Hepatocyte (in vitro differentiated cells): Measurements from ENCODE around the gene OR51E1. TPM values are rescaled to one million over a fixed set of nuclear protein-coding genes. Genes with fewer than 3 reads are reported as not detected.

Experiments
- DNase-seq: peaks from one replicate; pipeline ENCODE4 v3.0.0-alpha.2; 2016; ENCODE audit warnings: low spot score
- H2AFZ ChIP-seq: fragments of 200-600 bp; sonication (generic); 2 replicates; pipeline ENCODE4 v1.6.0; 2016; ENCODE audit warnings: antibody characterized with exemption, mild to moderate bottlenecking
- H3K27ac ChIP-seq: fragments of 200-600 bp; sonication (generic); 2 replicates; pipeline ENCODE4 v1.5.1; 2016; ENCODE audit warnings: mild to moderate bottlenecking
- H3K27me3 ChIP-seq: fragments of 200-600 bp; sonication (generic); 2 replicates; pipeline ENCODE4 v1.6.1; 2016
- H3K36me3 ChIP-seq: fragments of 200-600 bp; sonication (generic); replicated peaks from 2 replicates; pipeline ENCODE4 v1.5.1; 2016; ENCODE audit warnings: low read depth; ENCODE audit not compliant: insufficient read depth
- H3K4me1 ChIP-seq: fragments of 200-600 bp; sonication (generic); 2 replicates; pipeline ENCODE4 v1.5.1; 2016; ENCODE audit warnings: mild to moderate bottlenecking, moderate library complexity; ENCODE audit not compliant: insufficient read depth
- H3K4me2 ChIP-seq: fragments of 200-600 bp; sonication (generic); 2 replicates; pipeline ENCODE4 v1.6.0; 2016
- H3K4me3 ChIP-seq: fragments of 200-600 bp; sonication (generic); 2 replicates; pipeline ENCODE4 v1.5.1; 2016; ENCODE audit warnings: mild to moderate bottlenecking
- H3K79me2 ChIP-seq: fragments of 200-600 bp; sonication (generic); 2 replicates; pipeline ENCODE4 v1.6.0; 2017; ENCODE audit warnings: mild to moderate bottlenecking
- H3K9me2 ChIP-seq: fragments of 200-600 bp; sonication (generic); replicated peaks from 2 replicates; pipeline ENCODE4 v1.6.0; 2017; ENCODE audit warnings: mild to moderate bottlenecking; ENCODE audit not compliant: insufficient read depth
- H3K9me3 ChIP-seq: fragments of 200-600 bp; sonication (generic); 2 replicates; pipeline ENCODE4 v1.5.1; 2016; ENCODE audit warnings: low read depth, mild to moderate bottlenecking
- H4K20me1 ChIP-seq: fragments of 200-600 bp; sonication (generic); 2 replicates; pipeline ENCODE4 v1.6.0; 2016; ENCODE audit warnings: mild to moderate bottlenecking; ENCODE audit not compliant: insufficient read depth, poor library complexity, severe bottlenecking
- CTCF ChIP-seq: fragments of 200-600 bp; sonication (generic); IDR thresholded peaks from 2 replicates; pipeline ENCODE4 v1.5.1; 2016; ENCODE audit warnings: antibody characterized with exemption, mild to moderate bottlenecking; ENCODE audit not compliant: poor library complexity
- EZH2 ChIP-seq: fragments of 200-600 bp; sonication (generic); IDR thresholded peaks from 2 replicates; pipeline ENCODE4 v1.6.1; 2016; ENCODE audit warnings: antibody characterized with exemption, mild to moderate bottlenecking, borderline replicate concordance
- EZH2phosphoT487 ChIP-seq: fragments of 200-600 bp; sonication (generic); IDR thresholded peaks from one replicate; pipeline ENCODE4 v1.6.1; 2018; ENCODE audit warnings: antibody characterized with exemption, mild to moderate bottlenecking, low read depth, moderate library complexity; ENCODE audit not compliant: unreplicated experiment, severe bottlenecking
- WGBS: methylation state at CpG from one replicate; pipeline ENCODE4 v1.1.6; 2016; ENCODE audit warnings: low lambda C conversion rate; ENCODE audit errors: missing lambda C conversion rate; 5-methylcytosine and 5-hydroxymethylcytosine counted together
- polyA plus RNA-seq: library from polyadenylated mRNA; unstranded; fragments of >200 nt; fragmentation: Nextera tagmentation; extraction: Ambion mirVana; gene quantifications from 2 replicates; pipeline ENCODE4 v1.2.1, GENCODE V29; 2016
- total RNA-seq: library from RNA; depleted of rRNA; stranded (reverse); fragments of >200 nt; gene quantifications from 2 replicates; pipeline ENCODE4 v1.2.3, GENCODE V29; 2014

Gene OR51E1
- total and polyA plus RNA-seq, 2 experiments from 2014 or later = 0.92 to 1.3 TPM

- 81% methylated on average over 2 of the region's 2 CpGs for WGBS
- TF ChIP-seq EZH2phosphoT487 (no peak), CTCF (no peak), EZH2 (no peak)
Measured at GRCh38 chr11:4682623-4683419, 39.0 kb downstream of the OR51E1 start.

GRCh38 chr11:4684631-4685285 lies 41.0 kb downstream of the OR51E1 start:
- Histone ChIP-seq H2AFZ (no peak overlapping the region), H3K27me3 (no peaks in the 10 kb centered on the region), H3K4me3 (no peak overlapping the region), H3K9me2 (no peaks in the 10 kb centered on the region), H4K20me1 (no peaks in the 10 kb centered on the region), H3K36me3 (no peaks in the 10 kb centered on the region), H3K4me2 (no peak overlapping the region), H3K4me1 (no peaks in the 10 kb centered on the region), H3K27ac (no peak overlapping the region), H3K9me3 (no peaks in the 10 kb centered on the region), H3K79me2 (no peaks in the 10 kb centered on the region)
- TF ChIP-seq CTCF (no peak), EZH2 (no peak), EZH2phosphoT487 (no peak)
- WGBS = 76% methylated on average over 3 of the region's 3 CpGs
- DNase-seq = no peak

More at GRCh38 chr11:4682623-4683419, 39.0 kb downstream of the OR51E1 start:
- no peaks in the 10 kb centered on the region for H3K36me3 ChIP-seq
- no peaks in the 10 kb centered on the region for H4K20me1 ChIP-seq
- no peak overlapping the region for H3K4me2 ChIP-seq
- no peak overlapping the region for H2AFZ ChIP-seq
- H3K4me3 ChIP-seq = no peak overlapping the region
- DNase-seq = no peak
- H3K9me3 ChIP-seq = no peaks in the 10 kb centered on the region
- H3K79me2 ChIP-seq = no peaks in the 10 kb centered on the region
- H3K27me3 ChIP-seq = no peaks in the 10 kb centered on the region
- H3K27ac ChIP-seq = no peak overlapping the region
- no peaks in the 10 kb centered on the region for H3K9me2 ChIP-seq
- no peaks in the 10 kb centered on the region for H3K4me1 ChIP-seq

GRCh38 chr11:4695442-4695841 lies 51.7 kb downstream of the OR51E1 start:
- H3K27me3 ChIP-seq = no peaks in the 10 kb centered on the region
- no peaks in the 10 kb centered on the region for H3K79me2 ChIP-seq
- H4K20me1 ChIP-seq = no peaks in the 10 kb centered on the region
- no peak overlapping the region for H3K27ac ChIP-seq
- H3K4me1 ChIP-seq = no peaks in the 10 kb centered on the region
- 21% methylated on average over 1 of the region's 1 CpG for WGBS
- H3K9me3 ChIP-seq = no peaks in the 10 kb centered on the region
- no peaks in the 10 kb centered on the region for H3K9me2 ChIP-seq
- no peak overlapping the region for H3K4me2 ChIP-seq
- no peak for DNase-seq
- no peak overlapping the region for H3K4me3 ChIP-seq
- no peak overlapping the region for H2AFZ ChIP-seq
- no peaks in the 10 kb centered on the region for H3K36me3 ChIP-seq
- TF ChIP-seq EZH2 (no peak), EZH2phosphoT487 (no peak), CTCF (no peak)
